ENCODE data around the gene SRGAP3.

DNA sequence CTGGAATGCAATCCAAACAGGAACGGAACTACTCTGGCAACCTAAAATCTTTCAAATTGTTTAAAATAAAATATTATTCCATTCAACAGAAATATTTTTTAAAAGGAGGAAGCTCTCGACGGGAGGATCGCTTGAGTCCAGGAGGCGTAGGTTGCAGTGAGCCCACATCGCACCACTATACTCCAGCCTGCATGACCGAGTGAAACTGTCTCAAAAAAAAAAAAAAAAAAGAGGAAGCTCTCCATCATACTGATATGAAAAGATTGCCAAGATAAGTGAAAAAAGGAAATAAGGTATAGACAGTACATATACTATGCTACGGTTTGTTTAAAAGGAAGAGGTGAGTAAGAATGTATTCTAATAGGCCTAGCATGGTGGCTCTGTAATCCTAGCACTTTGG, 289.8 kb downstream of the SRGAP3 start:
- TF ChIP-seq POLR2A (IDR thresholded peaks at IDR 0.05): no peak
- TF ChIP-seq, protein P1, sequence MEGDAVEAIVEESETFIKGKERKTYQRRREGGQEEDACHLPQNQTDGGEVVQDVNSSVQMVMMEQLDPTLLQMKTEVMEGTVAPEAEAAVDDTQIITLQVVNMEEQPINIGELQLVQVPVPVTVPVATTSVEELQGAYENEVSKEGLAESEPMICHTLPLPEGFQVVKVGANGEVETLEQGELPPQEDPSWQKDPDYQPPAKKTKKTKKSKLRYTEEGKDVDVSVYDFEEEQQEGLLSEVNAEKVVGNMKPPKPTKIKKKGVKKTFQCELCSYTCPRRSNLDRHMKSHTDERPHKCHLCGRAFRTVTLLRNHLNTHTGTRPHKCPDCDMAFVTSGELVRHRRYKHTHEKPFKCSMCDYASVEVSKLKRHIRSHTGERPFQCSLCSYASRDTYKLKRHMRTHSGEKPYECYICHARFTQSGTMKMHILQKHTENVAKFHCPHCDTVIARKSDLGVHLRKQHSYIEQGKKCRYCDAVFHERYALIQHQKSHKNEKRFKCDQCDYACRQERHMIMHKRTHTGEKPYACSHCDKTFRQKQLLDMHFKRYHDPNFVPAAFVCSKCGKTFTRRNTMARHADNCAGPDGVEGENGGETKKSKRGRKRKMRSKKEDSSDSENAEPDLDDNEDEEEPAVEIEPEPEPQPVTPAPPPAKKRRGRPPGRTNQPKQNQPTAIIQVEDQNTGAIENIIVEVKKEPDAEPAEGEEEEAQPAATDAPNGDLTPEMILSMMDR (IDR thresholded peaks at IDR 0.05): no peak
